DMS53 (cell line): ENCODE measurements around the gene GLTP.

ENCODE experiments used
- DNase-seq: peaks from one replicate; lab custom pipeline; 2025; lab: John Stamatoyannopoulos, UW

Gene GLTP

GRCh38 chr12:109820816-109821381 is 59.4 kb downstream of the GLTP start:
- peak; percentile 63 for DNase-seq

GRCh38 chr12:109818905-109819500 is 61.3 kb downstream of the GLTP start:
- peak; percentile 54 for DNase-seq

GRCh38 chr12:109818253-109818652 is 62.1 kb downstream of the GLTP start:
- DNase-seq, result no peak

- peak; percentile 24 for DNase-seq
These were observed 62.6 kb downstream of the GLTP start for GRCh38 chr12:109817627-109818231.

- no peak for DNase-seq
These were observed 63.5 kb downstream of the GLTP start for GRCh38 chr12:109816870-109817269.

- peak; percentile 38 for DNase-seq
These were observed 64.4 kb downstream of the GLTP start for GRCh38 chr12:109815757-109816617.

- DNase-seq, result no peak
These were observed 65.1 kb downstream of the GLTP start for GRCh38 chr12:109815225-109815624.

- no peak for DNase-seq
These were observed 65.7 kb downstream of the GLTP start for GRCh38 chr12:109814600-109815150.

- DNase-seq, result no peak
These were observed 66.4 kb downstream of the GLTP start for GRCh38 chr12:109813810-109814416.

GRCh38 chr12:109811624-109811995 is 68.7 kb downstream of the GLTP start:
- DNase-seq, result peak; percentile 52

- DNase-seq, result no peak
These were observed 69.3 kb downstream of the GLTP start for GRCh38 chr12:109810954-109811623.

GRCh38 chr12:109808876-109809646 is 71.3 kb downstream of the GLTP start:
- DNase-seq, result no peak

- DNase-seq, result no peak
These were observed 72.2 kb downstream of the GLTP start for GRCh38 chr12:109807954-109808643.

GRCh38 chr12:109804820-109805761 is 75.2 kb downstream of the GLTP start:
- peak; percentile 72 for DNase-seq

GRCh38 chr12:109803678-109804077 is 76.7 kb downstream of the GLTP start:
- DNase-seq, result no peak

- DNase-seq, result no peak
These were observed 77.5 kb downstream of the GLTP start for GRCh38 chr12:109802828-109803227.
